ENCODE data around the gene SYTL2. TPM values are rescaled to one million over a fixed set of nuclear protein-coding genes. Genes with fewer than 3 reads are reported as not detected.

The SYTL2 gene
- total and polyA plus RNA-seq, 5 experiments from 2014 or later, result 11.8 to 32.7 (median 26.0) TPM

- H3K27ac Mint-ChIP-seq, result no peak overlapping the region
- ATAC-seq, result no peak
- peaks cover 0 to 13% (median 2%) of the 10 kb centered on the region in 9 donors for H3K9me3 Mint-ChIP-seq
- peaks cover 26 to 63% (median 35%) of the 10 kb centered on the region in 4 donors for H3K4me1 Mint-ChIP-seq
- DNase-seq, result no peak
- H3K36me3 Mint-ChIP-seq, result peaks cover 5 to 7% (median 6%) of the 10 kb centered on the region in 3 donors
- no peak overlapping the region for H3K4me3 Mint-ChIP-seq
- POLR2A ChIA-PET, result no interaction called here
- H3K27me3 Mint-ChIP-seq, result no peaks in the 10 kb centered on the region
Measured at GRCh38 chr11:85803920-85804319, 7.0 kb downstream of the SYTL2 start.

GRCh38 chr11:85803303-85803702 lies 7.6 kb downstream of the SYTL2 start:
- Mint-ChIP-seq H3K9me3 (peaks cover 0 to 13% (median 2%) of the 10 kb centered on the region in 9 donors), H3K27ac (peak overlapping the region in 1 of 10 donors; percentile 24), H3K4me1 (peaks cover 26 to 61% (median 33%) of the 10 kb centered on the region in 4 donors), H3K36me3 (peaks cover 5 to 7% (median 6%) of the 10 kb centered on the region in 3 donors), H3K4me3 (no peak overlapping the region), H3K27me3 (no peaks in the 10 kb centered on the region)
- POLR2A ChIA-PET, result no interaction called here
- ATAC-seq (no peak), DNase-seq (no peak)

GRCh38 chr11:85801527-85801926 lies 9.4 kb downstream of the SYTL2 start:
- peaks cover 0 to 13% (median 2%) of the 10 kb centered on the region in 9 donors for H3K9me3 Mint-ChIP-seq
- ATAC-seq (no peak), DNase-seq (no peak)
- H3K36me3 Mint-ChIP-seq, result peaks cover 6 to 8% (median 7%) of the 10 kb centered on the region in 3 donors
- H3K27me3 Mint-ChIP-seq, result no peaks in the 10 kb centered on the region
- H3K4me1 Mint-ChIP-seq, result peaks cover 19 to 60% (median 33%) of the 10 kb centered on the region in 4 donors
- no peak overlapping the region for H3K4me3 Mint-ChIP-seq
- POLR2A ChIA-PET, result no interaction called here
- H3K27ac Mint-ChIP-seq, result peak overlapping the region in 3 of 10 donors; percentile 12 to 54 (median 14)

- Mint-ChIP-seq H3K27ac (peak overlapping the region in 1 of 10 donors; percentile 49), H3K4me3 (no peak overlapping the region), H3K27me3 (no peaks in the 10 kb centered on the region), H3K36me3 (peaks cover 6 to 8% (median 7%) of the 10 kb centered on the region in 3 donors), H3K9me3 (peaks cover 0 to 13% (median 2%) of the 10 kb centered on the region in 9 donors), H3K4me1 (peaks cover 21 to 57% (median 32%) of the 10 kb centered on the region in 4 donors)
- peak in 1 of 2 donors; percentile 58 for ATAC-seq
- POLR2A ChIA-PET, result no interaction called here
- no peak for DNase-seq
Measured at GRCh38 chr11:85800595-85801342, 10.2 kb downstream of the SYTL2 start.

GRCh38 chr11:85799142-85799541 lies 11.8 kb downstream of the SYTL2 start:
- H3K27me3 Mint-ChIP-seq, result no peaks in the 10 kb centered on the region
- no peak overlapping the region for H3K4me3 Mint-ChIP-seq
- H3K27ac Mint-ChIP-seq, result peak overlapping the region in 1 of 10 donors; percentile 49
- peaks cover 0 to 13% (median 2%) of the 10 kb centered on the region in 9 donors for H3K9me3 Mint-ChIP-seq
- H3K36me3 Mint-ChIP-seq, result peaks cover 6 to 8% (median 7%) of the 10 kb centered on the region in 3 donors
- no peak for DNase-seq
- ATAC-seq, result no peak
- peaks cover 21 to 48% (median 32%) of the 10 kb centered on the region in 4 donors for H3K4me1 Mint-ChIP-seq
- POLR2A ChIA-PET, result no interaction called here

GRCh38 chr11:85798361-85798760 lies 12.6 kb downstream of the SYTL2 start:
- Mint-ChIP-seq H3K9me3 (peaks cover 0 to 13% (median 2%) of the 10 kb centered on the region in 9 donors), H3K4me3 (no peak overlapping the region), H3K27ac (peak overlapping the region in 2 of 10 donors; percentile 55 to 69), H3K4me1 (peaks cover 21 to 48% (median 31%) of the 10 kb centered on the region in 4 donors), H3K27me3 (no peaks in the 10 kb centered on the region), H3K36me3 (peaks cover 6 to 8% (median 7%) of the 10 kb centered on the region in 3 donors)
- DNase-seq (no peak), ATAC-seq (no peak)
- POLR2A ChIA-PET, result interaction anchor here (1.1 kb wide), 1 partner anchor 25 kb away, joined by 3 read pairs; no protein-coding TSS in a partner anchor

GRCh38 chr11:85795712-85796487 lies 15.0 kb downstream of the SYTL2 start:
- Mint-ChIP-seq H3K27me3 (no peaks in the 10 kb centered on the region), H3K9me3 (peaks cover 0 to 5% (median 1%) of the 10 kb centered on the region in 9 donors), H3K27ac (peak overlapping the region in 4 of 10 donors; percentile 23 to 49 (median 36)), H3K36me3 (peaks cover 3 to 6% (median 6%) of the 10 kb centered on the region in 3 donors), H3K4me1 (peaks cover 17 to 31% (median 27%) of the 10 kb centered on the region in 4 donors), H3K4me3 (no peak overlapping the region)
- ATAC-seq, result no peak
- DNase-seq, result no peak
- POLR2A ChIA-PET, result no interaction called here

- H3K27ac Mint-ChIP-seq, result no peak overlapping the region
- ATAC-seq (no peak), DNase-seq (no peak)
- H3K9me3 Mint-ChIP-seq, result no peaks in the 10 kb centered on the region
- H3K4me1 Mint-ChIP-seq, result peaks cover 6 to 26% (median 11%) of the 10 kb centered on the region in 4 donors
- no peak overlapping the region for H3K4me3 Mint-ChIP-seq
- no peaks in the 10 kb centered on the region for H3K27me3 Mint-ChIP-seq
- no peaks in the 10 kb centered on the region for H3K36me3 Mint-ChIP-seq
- POLR2A ChIA-PET, result interaction anchor here (0.6 kb wide), 1 partner anchor 141 kb away, joined by 6 read pairs; no protein-coding TSS in a partner anchor
Measured at GRCh38 chr11:85791409-85791990, 19.4 kb downstream of the SYTL2 start.

- Mint-ChIP-seq H3K9me3 (peaks cover 0 to 3% (median 0%) of the 10 kb centered on the region in 9 donors), H3K27ac (peak overlapping the region in 3 of 10 donors; percentile 37 to 74 (median 46)), H3K27me3 (no peaks in the 10 kb centered on the region), H3K4me1 (peaks cover 7 to 21% (median 15%) of the 10 kb centered on the region in 4 donors), H3K4me3 (no peak overlapping the region), H3K36me3 (no peaks in the 10 kb centered on the region)
- DNase-seq (no peak), ATAC-seq (no peak)
- POLR2A ChIA-PET, result no interaction called here
Measured at GRCh38 chr11:85787809-85788760, 22.9 kb downstream of the SYTL2 start.

- ATAC-seq (no peak), DNase-seq (no peak)
- peaks cover 0 to 11% (median 7%) of the 10 kb centered on the region in 9 donors for H3K9me3 Mint-ChIP-seq
- H3K27me3 Mint-ChIP-seq, result no peaks in the 10 kb centered on the region
- peaks cover 11 to 21% (median 17%) of the 10 kb centered on the region in 4 donors for H3K4me1 Mint-ChIP-seq
- peaks cover 0 to 6% (median 6%) of the 10 kb centered on the region in 3 donors for H3K36me3 Mint-ChIP-seq
- H3K4me3 Mint-ChIP-seq, result no peak overlapping the region
- POLR2A ChIA-PET, result no interaction called here
- peak overlapping the region in 1 of 10 donors; percentile 41 for H3K27ac Mint-ChIP-seq
Measured at GRCh38 chr11:85787168-85787567, 23.8 kb downstream of the SYTL2 start.

- Mint-ChIP-seq H3K36me3 (peaks cover 0 to 6% (median 6%) of the 10 kb centered on the region in 3 donors), H3K4me1 (peaks cover 25 to 40% (median 31%) of the 10 kb centered on the region in 4 donors), H3K27ac (peak overlapping the region in 3 of 10 donors; percentile 40 to 73 (median 52)), H3K27me3 (no peaks in the 10 kb centered on the region), H3K4me3 (no peak overlapping the region), H3K9me3 (peaks cover 0 to 11% (median 7%) of the 10 kb centered on the region in 9 donors)
- DNase-seq, result no peak
- ATAC-seq, result no peak
- POLR2A ChIA-PET, result no interaction called here
Measured at GRCh38 chr11:85784480-85785265, 26.3 kb downstream of the SYTL2 start.
